HEK293 (cell line): ENCODE measurements around the gene CCM2.

Experiments used
- CTCF ChIA-PET: fragments of 350-600 bp; formaldehyde crosslinking; extraction: SDS; loops from one replicate; lab custom pipeline; 2021; ENCODE audit warnings: antibody characterized with exemption; lab: Yijun Ruan, JAX
- POLR2A ChIA-PET: fragments of 300-600 bp; formaldehyde crosslinking; extraction: SDS; loops from one replicate; lab custom pipeline; 2020; ENCODE audit warnings: antibody characterized with exemption, inconsistent platforms; lab: Yijun Ruan, JAX
- H3K27ac ChIP-seq: fragments of 200-500 bp; sonication (Bioruptor generic); 2 replicates; pipeline ENCODE4 v1.5.1; 2014; ENCODE audit warnings: low read depth, low read length, control low read depth, inconsistent platforms; ENCODE audit errors: extremely low read depth
- H3K36me3 ChIP-seq, 2 experiments: fragments of 200-500 bp in 1 of 2; sonication (Bioruptor generic) in 1 of 2; 1 replicate in 1 of 2; 2 replicates in 1 of 2; pipeline ENCODE4 v1.5.1; 2014 to 2017; ENCODE audit warnings: inconsistent platforms in 2 of 2, low read length in 2 of 2; ENCODE audit not compliant: control insufficient read depth in 2 of 2, insufficient read depth in 1 of 2
- H3K4me1 ChIP-seq: fragments of 200-500 bp; sonication (Bioruptor generic); 2 replicates; pipeline ENCODE4 v1.5.1; 2014; ENCODE audit warnings: mild to moderate bottlenecking, low read length, inconsistent platforms; ENCODE audit not compliant: control insufficient read depth, insufficient read depth
- H3K4me3 ChIP-seq: 2 replicates; pipeline ENCODE4 v1.5.1; 2011; ENCODE audit warnings: low read depth, mild to moderate bottlenecking, control low read depth, low read length, moderate library complexity
- H3K9me3 ChIP-seq: fragments of 200-500 bp; sonication (Bioruptor generic); 2 replicates; pipeline ENCODE4 v1.5.1; 2014; ENCODE audit warnings: low read depth, low read length, inconsistent platforms; ENCODE audit not compliant: control insufficient read depth, insufficient read depth
- MYNN ChIP-seq: fragments of 450-650 bp; formaldehyde crosslinking; IDR thresholded peaks from 2 replicates; pipeline ENCODE4 v1.5.1; 2016; ENCODE audit warnings: missing biosample characterization, missing genetic modification characterization, borderline replicate concordance
- PATZ1 ChIP-seq: fragments of 450-650 bp; formaldehyde crosslinking; IDR thresholded peaks from 2 replicates; pipeline ENCODE4 v1.5.1; 2016; ENCODE audit warnings: missing biosample characterization, missing genetic modification characterization
- PRDM1 ChIP-seq: fragments of 450-650 bp; formaldehyde crosslinking; IDR thresholded peaks from 2 replicates; pipeline ENCODE4; 2016; ENCODE audit warnings: missing biosample characterization, missing genetic modification characterization
- SALL2 ChIP-seq: fragments of 450-650 bp; formaldehyde crosslinking; IDR thresholded peaks from 2 replicates; pipeline ENCODE4 v1.5.0; 2017; ENCODE audit warnings: missing biosample characterization, mild to moderate bottlenecking, missing genetic modification characterization, borderline replicate concordance
- SP3 ChIP-seq: fragments of 450-650 bp; formaldehyde crosslinking; IDR thresholded peaks from 2 replicates; pipeline ENCODE4 v1.5.1; 2016; ENCODE audit warnings: missing biosample characterization, missing genetic modification characterization
- TSHZ1 ChIP-seq: fragments of 450-650 bp; formaldehyde crosslinking; IDR thresholded peaks from 2 replicates; pipeline ENCODE4 v1.5.1; 2016; ENCODE audit warnings: missing biosample characterization, missing genetic modification characterization, borderline replicate concordance
- ZNF133 ChIP-seq: fragments of 450-650 bp; formaldehyde crosslinking; IDR thresholded peaks from 2 replicates; pipeline ENCODE4 v1.5.1; 2016; ENCODE audit warnings: missing biosample characterization, missing genetic modification characterization
- ZNF155 ChIP-seq: fragments of 450-650 bp; formaldehyde crosslinking; IDR thresholded peaks from 2 replicates; pipeline ENCODE4 v1.5.1; 2016; ENCODE audit warnings: missing biosample characterization, missing genetic modification characterization
- ZNF311 ChIP-seq: fragments of 450-650 bp; formaldehyde crosslinking; IDR thresholded peaks from 2 replicates; pipeline ENCODE4 v1.5.1; 2017; ENCODE audit warnings: missing biosample characterization, missing genetic modification characterization, borderline replicate concordance
- ZNF324 ChIP-seq: fragments of 450-650 bp; formaldehyde crosslinking; IDR thresholded peaks from 2 replicates; pipeline ENCODE4 v1.5.1; 2016; ENCODE audit warnings: missing biosample characterization, missing genetic modification characterization
- ZNF416 ChIP-seq: fragments of 450-650 bp; formaldehyde crosslinking; IDR thresholded peaks from 2 replicates; pipeline ENCODE4 v1.5.1; 2016; ENCODE audit warnings: missing biosample characterization, missing genetic modification characterization
- ZNF449 ChIP-seq: fragments of 450-650 bp; formaldehyde crosslinking; IDR thresholded peaks from 2 replicates; pipeline ENCODE4 v1.5.1; 2017; ENCODE audit warnings: missing biosample characterization, mild to moderate bottlenecking, missing genetic modification characterization, moderate library complexity
- ZNF585B ChIP-seq: fragments of 450-650 bp; formaldehyde crosslinking; IDR thresholded peaks from 2 replicates; pipeline ENCODE4 v1.5.1; 2016; ENCODE audit warnings: missing biosample characterization, missing genetic modification characterization
- ZNF600 ChIP-seq: fragments of 450-650 bp; formaldehyde crosslinking; IDR thresholded peaks from 2 replicates; pipeline ENCODE4 v1.5.1; 2016; ENCODE audit warnings: missing biosample characterization, missing genetic modification characterization
- ZNF610 ChIP-seq: fragments of 450-650 bp; formaldehyde crosslinking; IDR thresholded peaks from 2 replicates; pipeline ENCODE4 v1.5.1; 2016; ENCODE audit warnings: missing biosample characterization, missing genetic modification characterization, borderline replicate concordance
- ZNF621 ChIP-seq: fragments of 450-650 bp; formaldehyde crosslinking; IDR thresholded peaks from 2 replicates; pipeline ENCODE4 v1.5.1; 2017; ENCODE audit warnings: missing biosample characterization, missing genetic modification characterization
- ZNF785 ChIP-seq: fragments of 450-650 bp; formaldehyde crosslinking; IDR thresholded peaks from 2 replicates; pipeline ENCODE4 v1.5.1; 2016; ENCODE audit warnings: missing biosample characterization, missing genetic modification characterization
- ZNF792 ChIP-seq: fragments of 450-650 bp; formaldehyde crosslinking; IDR thresholded peaks from 2 replicates; pipeline ENCODE4 v1.5.1; 2016; ENCODE audit warnings: missing biosample characterization, missing genetic modification characterization
- ZNF837 ChIP-seq: fragments of 450-650 bp; formaldehyde crosslinking; IDR thresholded peaks from 2 replicates; pipeline ENCODE4 v1.5.1; 2016; ENCODE audit warnings: missing biosample characterization, missing genetic modification characterization
- TF ChIP-seq, protein P1 (sequence below): fragments of 450-650 bp; formaldehyde crosslinking; IDR thresholded peaks from 2 replicates; pipeline ENCODE4; 2016; ENCODE audit warnings: missing biosample characterization, missing genetic modification characterization
- TF ChIP-seq, protein P2 (sequence below): fragments of 450-650 bp; formaldehyde crosslinking; IDR thresholded peaks from 2 replicates; pipeline ENCODE4 v1.5.1; 2016; ENCODE audit warnings: missing biosample characterization, missing genetic modification characterization, borderline replicate concordance

CCM2 gene

DNA sequence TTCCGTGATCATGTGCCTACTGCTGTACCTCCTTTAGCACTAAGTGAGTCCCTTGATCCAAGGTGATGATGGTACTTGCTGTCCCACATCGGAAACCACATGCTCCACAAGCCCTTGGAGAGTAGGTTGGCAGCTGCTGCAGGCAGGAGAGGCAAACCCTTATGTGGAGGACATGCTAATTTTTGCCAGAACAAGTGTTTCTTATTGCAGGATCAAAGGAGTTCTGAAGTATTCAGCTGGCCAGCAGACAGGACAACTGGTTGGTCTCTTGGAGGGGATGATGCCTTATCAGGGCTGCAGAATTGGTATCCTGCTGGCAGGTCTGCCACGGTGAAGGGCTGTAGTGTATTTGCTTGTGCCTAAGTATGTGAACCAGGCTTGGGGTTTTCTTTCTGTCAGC is 52.0 kb downstream of the CCM2 start:
- H3K27ac ChIP-seq: no peak overlapping the region
- no peak overlapping the region for H3K4me3 ChIP-seq
- TF ChIP-seq ZNF785 (tag by site-specific recombination) (no peak), ZNF449 (tag by site-specific recombination) (peak; percentile 33; the same call in 1 of the 2 replicates), MYNN (tag by site-specific recombination) (no peak)
- H3K9me3 ChIP-seq: no peaks in the 10 kb centered on the region
- ChIA-PET CTCF (interaction anchor here (0.7 kb wide), 1 partner anchor 464 kb away, joined by 3 read pairs; no protein-coding TSS in a partner anchor), POLR2A (interaction anchor here (0.5 kb wide), 1 partner anchor 19 kb away, joined by 3 read pairs; no protein-coding TSS in a partner anchor)
- no peaks in the 10 kb centered on the region for H3K4me1 ChIP-seq
- H3K36me3 ChIP-seq: peaks cover 3% of the 10 kb centered on the region in 2 experiments; a peak in 2 of 3 replicates

GRCh38 chr7:45053401-45053800 is 53.4 kb downstream of the CCM2 start:
- Histone ChIP-seq H3K36me3 (peaks cover 3% of the 10 kb centered on the region in 2 experiments; a peak in 2 of 3 replicates), H3K4me3 (no peak overlapping the region), H3K4me1 (no peaks in the 10 kb centered on the region), H3K9me3 (no peaks in the 10 kb centered on the region), H3K27ac (no peak overlapping the region)
- ChIA-PET POLR2A (no interaction called here), CTCF (interaction anchor here (1.6 kb wide), 1 partner anchor 16 kb away, joined by 3 read pairs; no protein-coding TSS in a partner anchor)
- TF ChIP-seq, protein P1, sequence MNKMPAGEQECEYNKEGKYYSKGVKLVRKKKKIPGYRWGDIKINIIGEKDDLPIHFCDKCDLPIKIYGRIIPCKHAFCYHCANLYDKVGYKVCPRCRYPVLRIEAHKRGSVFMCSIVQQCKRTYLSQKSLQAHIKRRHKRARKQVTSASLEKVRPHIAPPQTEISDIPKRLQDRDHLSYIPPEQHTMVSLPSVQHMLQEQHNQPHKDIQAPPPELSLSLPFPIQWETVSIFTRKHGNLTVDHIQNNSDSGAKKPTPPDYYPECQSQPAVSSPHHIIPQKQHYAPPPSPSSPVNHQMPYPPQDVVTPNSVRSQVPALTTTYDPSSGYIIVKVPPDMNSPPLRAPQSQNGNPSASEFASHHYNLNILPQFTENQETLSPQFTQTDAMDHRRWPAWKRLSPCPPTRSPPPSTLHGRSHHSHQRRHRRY: no peak
- TF ChIP-seq ZNF155 (tag by site-specific recombination) (no peak), PRDM1 (tag by site-specific recombination) (no peak), SALL2 (tag by site-specific recombination) (no peak), PATZ1 (tag by site-specific recombination) (no peak), ZNF585B (tag by site-specific recombination) (no peak), ZNF133 (tag by site-specific recombination) (no peak), ZNF837 (tag by site-specific recombination) (no peak), ZNF621 (no peak), ZNF792 (no peak), ZNF324 (tag by site-specific recombination) (no peak), SP3 (tag by site-specific recombination) (no peak), ZNF600 (no peak), ZNF416 (tag by site-specific recombination) (no peak), ZNF311 (tag by site-specific recombination) (no peak), ZNF610 (no peak), TSHZ1 (tag by site-specific recombination) (no peak)
- TF ChIP-seq, protein P2, sequence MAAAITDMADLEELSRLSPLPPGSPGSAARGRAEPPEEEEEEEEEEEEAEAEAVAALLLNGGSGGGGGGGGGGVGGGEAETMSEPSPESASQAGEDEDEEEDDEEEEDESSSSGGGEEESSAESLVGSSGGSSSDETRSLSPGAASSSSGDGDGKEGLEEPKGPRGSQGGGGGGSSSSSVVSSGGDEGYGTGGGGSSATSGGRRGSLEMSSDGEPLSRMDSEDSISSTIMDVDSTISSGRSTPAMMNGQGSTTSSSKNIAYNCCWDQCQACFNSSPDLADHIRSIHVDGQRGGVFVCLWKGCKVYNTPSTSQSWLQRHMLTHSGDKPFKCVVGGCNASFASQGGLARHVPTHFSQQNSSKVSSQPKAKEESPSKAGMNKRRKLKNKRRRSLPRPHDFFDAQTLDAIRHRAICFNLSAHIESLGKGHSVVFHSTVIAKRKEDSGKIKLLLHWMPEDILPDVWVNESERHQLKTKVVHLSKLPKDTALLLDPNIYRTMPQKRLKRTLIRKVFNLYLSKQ: no peak
